T-helper 1 cell treated with Interleukin-12 subunit alpha and Interleukin-12 subunit beta and Interleukin-4 antibody, amounts not matched to agents 30 μg/mL and 1 μg/mL, for 36 hours (primary cell): Measurements from ENCODE around the gene WRNIP1.

Source experiments
- H3K27ac Mint-ChIP-seq: one replicate; pipeline ENCODE4 v1.8.0; 2021; ENCODE audit warnings: mild to moderate bottlenecking, mixed read lengths
- H3K27me3 Mint-ChIP-seq: one replicate; pipeline ENCODE4 v1.8.0; 2021; ENCODE audit warnings: low read depth, mixed read lengths
- H3K36me3 Mint-ChIP-seq: one replicate; pipeline ENCODE4 v1.8.0; 2021; ENCODE audit warnings: low read depth, mixed read lengths
- H3K4me1 Mint-ChIP-seq: one replicate; pipeline ENCODE4 v1.8.0; 2021; ENCODE audit warnings: low read depth, mixed read lengths
- H3K4me3 Mint-ChIP-seq: one replicate; pipeline ENCODE4 v1.8.0; 2021; ENCODE audit warnings: mild to moderate bottlenecking, moderate library complexity, mixed read lengths
- H3K9me3 Mint-ChIP-seq: one replicate; pipeline ENCODE4 v1.8.0; 2021; ENCODE audit warnings: mixed read lengths

Gene WRNIP1

DNA sequence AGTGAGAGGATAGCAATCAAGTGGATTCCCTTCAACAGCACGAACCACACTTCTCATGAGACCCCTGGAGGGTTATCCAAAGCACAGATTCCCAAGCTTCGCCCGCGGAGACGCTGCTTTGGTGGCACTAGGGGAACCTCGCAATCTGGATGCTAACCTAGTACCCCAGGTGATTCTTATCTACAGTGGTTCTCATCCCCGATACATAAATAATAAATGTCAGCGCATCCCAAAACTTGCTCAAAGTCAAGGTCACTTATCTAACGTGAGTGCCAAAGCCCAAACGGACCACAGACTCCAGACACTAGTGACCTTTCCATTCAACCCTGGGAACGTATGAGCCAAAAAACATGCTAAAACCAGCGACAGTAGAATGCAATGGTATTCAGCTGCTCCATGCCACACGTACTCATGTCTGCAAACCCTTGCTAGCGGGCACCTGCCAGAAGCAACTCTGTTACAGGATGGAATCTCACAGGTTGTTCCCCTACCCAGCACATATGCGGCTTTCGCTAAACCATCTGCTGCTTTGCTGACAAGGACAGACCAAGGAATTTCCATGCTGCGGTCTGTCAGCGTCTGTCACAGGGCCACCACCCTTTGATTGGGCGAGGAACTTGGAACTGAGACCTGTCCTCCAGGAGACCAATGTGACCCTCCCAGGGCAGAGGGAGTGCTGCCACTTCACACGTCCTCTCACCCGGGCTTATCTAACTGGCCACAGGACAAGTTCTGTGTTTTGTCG, 31.3 kb upstream of the WRNIP1 start:
- Mint-ChIP-seq H3K27ac (no peak overlapping the region), H3K4me3 (no peak overlapping the region), H3K4me1 (peaks cover 6% of the 10 kb centered on the region), H3K9me3 (no peaks in the 10 kb centered on the region), H3K36me3 (no peaks in the 10 kb centered on the region), H3K27me3 (peaks cover 3% of the 10 kb centered on the region)

- Mint-ChIP-seq H3K36me3 (no peaks in the 10 kb centered on the region), H3K9me3 (no peaks in the 10 kb centered on the region), H3K27ac (no peak overlapping the region), H3K4me3 (no peak overlapping the region), H3K27me3 (no peaks in the 10 kb centered on the region), H3K4me1 (peaks cover 6% of the 10 kb centered on the region)
Measured at GRCh38 chr6:2734488-2735166, 30.6 kb upstream of the WRNIP1 start.

- Mint-ChIP-seq H3K36me3 (no peaks in the 10 kb centered on the region), H3K9me3 (no peaks in the 10 kb centered on the region), H3K4me3 (no peak overlapping the region), H3K27me3 (peaks cover 10% of the 10 kb centered on the region), H3K27ac (no peak overlapping the region), H3K4me1 (peaks cover 6% of the 10 kb centered on the region)
Measured at GRCh38 chr6:2737885-2738284, 27.3 kb upstream of the WRNIP1 start.

DNA sequence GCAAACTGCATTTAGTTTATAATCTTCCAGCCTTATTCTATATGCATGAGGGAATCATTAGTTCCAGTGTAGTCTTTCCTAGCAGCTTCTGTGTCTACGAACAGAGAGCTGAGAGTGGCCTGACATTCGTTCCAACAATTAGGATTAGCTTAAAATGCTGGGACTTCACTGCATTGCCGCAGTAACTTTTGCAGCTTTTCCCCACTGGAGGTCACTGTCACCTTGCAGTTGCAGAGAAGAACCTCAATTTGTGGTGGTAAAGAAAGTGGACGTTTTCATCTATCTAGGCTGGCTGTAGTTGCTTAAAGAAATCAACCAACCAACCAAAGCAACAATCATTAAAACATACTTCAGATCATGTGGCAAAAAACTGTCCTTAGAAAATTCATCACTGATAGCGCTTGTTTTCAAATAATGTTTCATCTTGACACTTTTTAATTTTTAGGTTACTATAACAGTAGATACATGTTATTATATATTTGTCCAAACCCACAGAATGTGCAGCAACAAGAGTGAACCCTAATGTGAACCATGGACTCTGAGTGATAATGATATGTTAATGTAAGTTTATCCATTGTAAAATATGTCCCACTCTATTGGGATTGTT, 26.7 kb upstream of the WRNIP1 start:
- no peak overlapping the region for H3K27ac Mint-ChIP-seq
- no peak overlapping the region for H3K4me3 Mint-ChIP-seq
- H3K27me3 Mint-ChIP-seq: peaks cover 10% of the 10 kb centered on the region
- peaks cover 3% of the 10 kb centered on the region for H3K4me1 Mint-ChIP-seq
- H3K9me3 Mint-ChIP-seq: no peaks in the 10 kb centered on the region
- no peaks in the 10 kb centered on the region for H3K36me3 Mint-ChIP-seq

DNA sequence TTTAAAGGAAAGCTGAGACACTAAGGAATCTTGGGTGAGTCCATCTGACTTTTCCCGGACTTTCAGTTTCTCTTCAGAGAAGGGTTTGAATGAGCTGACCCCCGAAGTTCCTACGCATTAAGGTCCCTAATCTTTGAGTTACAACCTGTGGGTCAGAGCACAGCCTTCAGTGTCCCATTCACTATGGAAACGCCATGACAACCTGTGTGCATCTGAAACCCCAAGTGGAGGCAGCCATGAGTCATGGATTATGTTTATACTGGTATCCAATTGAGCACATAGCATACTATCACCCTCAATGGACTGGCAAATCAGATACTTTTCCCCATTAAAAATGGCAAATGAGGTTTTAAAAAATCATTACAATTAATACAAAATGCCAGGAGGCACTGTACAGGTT, 25.9 kb upstream of the WRNIP1 start:
- no peaks in the 10 kb centered on the region for H3K9me3 Mint-ChIP-seq
- peaks cover 3% of the 10 kb centered on the region for H3K4me1 Mint-ChIP-seq
- H3K4me3 Mint-ChIP-seq: no peak overlapping the region
- no peak overlapping the region for H3K27ac Mint-ChIP-seq
- peaks cover 10% of the 10 kb centered on the region for H3K27me3 Mint-ChIP-seq
- no peaks in the 10 kb centered on the region for H3K36me3 Mint-ChIP-seq

DNA sequence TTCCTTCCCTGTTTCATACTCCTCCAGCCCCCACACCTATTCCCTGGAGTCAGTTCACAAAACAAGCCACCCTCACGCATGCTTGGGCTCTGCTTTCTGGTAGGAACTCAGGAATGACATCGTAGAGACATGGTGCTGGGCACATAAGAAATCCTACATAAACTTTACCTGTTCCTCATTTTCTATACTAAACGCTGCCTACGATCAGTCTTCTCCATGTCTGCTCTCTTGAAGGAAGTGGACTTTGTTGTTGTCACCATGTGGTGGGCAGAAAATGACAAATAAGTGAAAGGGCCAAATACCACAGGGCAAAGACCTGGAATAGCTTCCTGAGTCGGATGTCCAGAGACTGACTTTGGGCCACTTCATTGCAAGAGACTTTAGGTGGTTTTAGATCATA, 24.6 kb upstream of the WRNIP1 start:
- Mint-ChIP-seq H3K4me3 (no peak overlapping the region), H3K27ac (no peak overlapping the region), H3K36me3 (no peaks in the 10 kb centered on the region), H3K4me1 (peaks cover 3% of the 10 kb centered on the region), H3K9me3 (no peaks in the 10 kb centered on the region), H3K27me3 (peaks cover 10% of the 10 kb centered on the region)

GRCh38 chr6:2741756-2742155, 23.4 kb upstream of the WRNIP1 start:
- Mint-ChIP-seq H3K4me1 (peaks cover 3% of the 10 kb centered on the region), H3K9me3 (no peaks in the 10 kb centered on the region), H3K27me3 (peaks cover 10% of the 10 kb centered on the region), H3K27ac (no peak overlapping the region), H3K4me3 (no peak overlapping the region), H3K36me3 (no peaks in the 10 kb centered on the region)

- H3K36me3 Mint-ChIP-seq: no peaks in the 10 kb centered on the region
- peaks cover 21% of the 10 kb centered on the region for H3K27me3 Mint-ChIP-seq
- no peaks in the 10 kb centered on the region for H3K4me1 Mint-ChIP-seq
- no peaks in the 10 kb centered on the region for H3K9me3 Mint-ChIP-seq
- no peak overlapping the region for H3K4me3 Mint-ChIP-seq
- H3K27ac Mint-ChIP-seq: no peak overlapping the region
Measured at GRCh38 chr6:2743280-2744208, 21.6 kb upstream of the WRNIP1 start.

DNA sequence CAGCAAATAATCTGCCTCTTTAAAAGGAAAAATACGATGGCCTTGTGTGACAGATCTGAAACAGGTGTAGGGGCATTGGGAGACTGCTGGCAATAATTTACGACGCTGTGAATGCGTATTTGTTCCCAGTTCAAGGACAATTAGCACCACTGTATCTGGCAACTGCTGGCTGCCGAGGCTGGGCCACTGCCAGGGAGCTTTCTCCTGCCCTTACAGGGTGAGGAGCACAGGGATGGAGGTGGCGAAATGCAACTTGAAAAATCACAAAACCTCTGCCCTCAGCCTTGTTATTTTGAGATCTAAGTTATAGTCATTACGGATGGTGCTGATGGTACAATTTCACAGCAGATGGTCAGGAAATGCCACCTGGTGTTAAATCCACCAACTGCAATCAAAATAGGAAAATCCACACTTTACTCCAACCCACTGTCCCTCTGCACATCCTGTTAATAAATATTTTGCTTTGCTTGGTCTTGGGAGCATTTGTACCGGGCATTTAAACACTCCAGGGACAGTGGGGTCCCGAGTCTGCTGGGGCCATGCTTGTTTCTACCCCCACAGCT, 20.9 kb upstream of the WRNIP1 start:
- H3K36me3 Mint-ChIP-seq: no peaks in the 10 kb centered on the region
- no peaks in the 10 kb centered on the region for H3K9me3 Mint-ChIP-seq
- H3K4me1 Mint-ChIP-seq: no peaks in the 10 kb centered on the region
- no peak overlapping the region for H3K4me3 Mint-ChIP-seq
- peaks cover 26% of the 10 kb centered on the region for H3K27me3 Mint-ChIP-seq
- H3K27ac Mint-ChIP-seq: no peak overlapping the region

DNA sequence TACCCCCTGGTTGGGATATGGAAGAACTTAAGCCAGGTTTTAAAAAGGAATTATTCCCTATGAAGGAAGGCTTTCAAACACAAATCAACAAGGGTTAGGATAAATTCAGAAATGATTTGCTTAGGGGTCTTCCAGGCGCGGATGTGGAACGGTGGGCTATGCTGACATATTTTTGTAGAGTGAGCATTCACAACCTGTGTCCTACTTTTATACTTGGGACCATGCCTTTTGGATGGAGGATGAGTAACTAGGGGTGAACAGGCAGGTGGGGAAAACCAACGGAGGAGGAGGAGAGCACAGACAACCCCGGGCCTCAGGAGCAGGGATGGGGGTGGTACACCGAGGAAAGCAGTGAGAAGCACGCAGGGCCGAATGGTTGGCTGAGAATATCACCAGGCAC, 20.4 kb upstream of the WRNIP1 start:
- H3K4me1 Mint-ChIP-seq: peaks cover 1% of the 10 kb centered on the region

DNA sequence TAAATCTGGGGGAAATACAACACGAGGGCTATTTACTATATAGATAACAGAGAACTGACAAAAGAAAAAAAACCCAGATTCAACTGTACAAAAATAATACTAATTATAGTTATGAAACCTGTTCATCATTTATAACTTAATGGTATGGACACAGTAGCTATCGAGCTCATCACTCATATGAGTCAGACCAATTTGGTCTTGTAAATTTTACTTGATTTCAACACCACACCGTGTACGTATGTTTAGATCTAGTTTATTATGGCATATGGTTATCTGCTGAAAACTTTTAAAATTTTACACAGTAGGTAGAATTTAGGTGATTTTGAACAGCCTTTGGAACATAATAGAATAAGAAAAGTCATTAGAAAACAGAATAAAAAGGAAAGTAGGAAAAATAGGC, 19.9 kb upstream of the WRNIP1 start:
- H3K27ac Mint-ChIP-seq: no peak overlapping the region
- no peaks in the 10 kb centered on the region for H3K9me3 Mint-ChIP-seq
- peaks cover 3% of the 10 kb centered on the region for H3K4me1 Mint-ChIP-seq
- no peak overlapping the region for H3K4me3 Mint-ChIP-seq
- peaks cover 35% of the 10 kb centered on the region for H3K27me3 Mint-ChIP-seq
- H3K36me3 Mint-ChIP-seq: no peaks in the 10 kb centered on the region

More for the DNA sequence above, 20.4 kb upstream of the WRNIP1 start:
- Mint-ChIP-seq H3K4me3 (no peak overlapping the region), H3K9me3 (no peaks in the 10 kb centered on the region), H3K36me3 (no peaks in the 10 kb centered on the region), H3K27me3 (peaks cover 31% of the 10 kb centered on the region), H3K27ac (no peak overlapping the region)

DNA sequence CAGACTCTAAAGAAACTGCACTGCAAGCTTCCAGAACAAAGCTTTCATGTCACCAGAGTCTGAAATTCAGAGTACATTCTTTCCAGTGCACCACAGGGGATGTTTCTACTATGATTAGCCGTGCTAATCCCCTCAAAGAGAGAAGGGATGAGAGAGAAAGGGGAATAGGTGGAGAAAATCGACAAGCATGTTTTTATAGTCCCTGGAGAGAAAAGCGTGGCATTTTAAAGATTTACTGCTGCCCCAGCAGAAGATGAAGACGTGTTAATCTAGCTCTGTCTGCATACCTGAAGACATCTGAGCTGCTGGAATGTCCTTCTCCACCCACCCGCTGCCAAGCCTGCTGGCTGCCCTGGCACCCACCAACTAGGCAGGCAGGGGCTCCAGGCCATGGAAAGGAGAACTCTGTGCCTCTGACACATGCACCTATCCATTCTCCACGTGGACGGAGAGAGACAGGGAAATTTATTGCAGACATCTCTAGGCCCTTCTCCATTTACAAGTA, 18.6 kb upstream of the WRNIP1 start:
- no peaks in the 10 kb centered on the region for H3K36me3 Mint-ChIP-seq
- H3K9me3 Mint-ChIP-seq: no peaks in the 10 kb centered on the region
- no peak overlapping the region for H3K27ac Mint-ChIP-seq
- H3K27me3 Mint-ChIP-seq: peaks cover 41% of the 10 kb centered on the region
- peaks cover 3% of the 10 kb centered on the region for H3K4me1 Mint-ChIP-seq
- H3K4me3 Mint-ChIP-seq: no peak overlapping the region

GRCh38 chr6:2748183-2748582, 17.0 kb upstream of the WRNIP1 start:
- H3K27ac Mint-ChIP-seq: no peak overlapping the region
- H3K4me3 Mint-ChIP-seq: no peak overlapping the region
- H3K9me3 Mint-ChIP-seq: no peaks in the 10 kb centered on the region
- peaks cover 46% of the 10 kb centered on the region for H3K27me3 Mint-ChIP-seq
- H3K4me1 Mint-ChIP-seq: peaks cover 3% of the 10 kb centered on the region
- no peaks in the 10 kb centered on the region for H3K36me3 Mint-ChIP-seq
